Upper lobe of left lung (tissue), 6 donors: ENCODE results near the gene GATAD2A. TPM values are rescaled to one million over a fixed set of nuclear protein-coding genes. Genes with fewer than 3 reads are reported as not detected.
"Not testable (repeated sequence)": the region's sequence is repeated elsewhere in the genome, so short reads cannot be mapped to it uniquely, and the experiment has no call there.

ENCODE experiments used
- ATAC-seq, 2 donors: fragments of 200-7000 bp; cut with Tn5 transposase; one replicate each; pipeline ENCODE4 v1.9.1; 2022; ENCODE audit warnings: mild to moderate bottlenecking in 2 of 2, moderate library complexity in 2 of 2; ENCODE audit not compliant: low FRiP score in 2 of 2
- DNase-seq, 2 donors: peaks; one replicate each; pipeline ENCODE4 v3.0.0-alpha.2; 2019 to 2020
- H3K27ac ChIP-seq, 4 donors: fragments of 200-600 bp; sonication (generic); one replicate each; pipeline ENCODE4 v1.5.1; 2016 to 2019
- H3K27me3 ChIP-seq, 4 donors: fragments of 200-600 bp; sonication (generic); one replicate each; pipeline ENCODE4 v1.5.1; 2017 to 2019
- H3K36me3 ChIP-seq, 4 donors: fragments of 200-600 bp; sonication (generic); one replicate each; pipeline ENCODE4 v1.5.1; 2016 to 2019
- H3K4me1 ChIP-seq, 4 donors: fragments of 200-600 bp; sonication (generic); one replicate each; pipeline ENCODE4 v1.5.1; 2018 to 2019
- H3K4me3 ChIP-seq, 4 donors: fragments of 200-600 bp; sonication (generic); one replicate each; pipeline ENCODE4 v1.5.1; 2017 to 2019; ENCODE audit warnings: mild to moderate bottlenecking in 2 of 4, moderate library complexity in 1 of 4
- H3K9me3 ChIP-seq, 4 donors: fragments of 200-600 bp; sonication (generic); one replicate each; pipeline ENCODE4 v1.5.1; 2018 to 2019
- EP300 ChIP-seq, 4 donors: sonication (generic); formaldehyde crosslinking; IDR thresholded peaks; one replicate each; pipeline ENCODE4 v1.5.1; 2017; ENCODE audit warnings: antibody characterized with exemption in 4 of 4, control low read depth in 2 of 4
- POLR2A ChIP-seq, 4 donors: fragments of 450-650 bp; IDR thresholded peaks; one replicate each; pipeline ENCODE4 v1.5.1; 2016 to 2017; ENCODE audit warnings: antibody characterized with exemption in 4 of 4, mild to moderate bottlenecking in 2 of 4
- POLR2AphosphoS5 ChIP-seq, 2 donors: sonication (generic); formaldehyde crosslinking; IDR thresholded peaks; one replicate each; pipeline ENCODE4 v1.5.1; 2017; ENCODE audit warnings: antibody characterized with exemption in 2 of 2
- WGBS, 2 donors: methylation state at CpG; one replicate each; pipeline ENCODE4 v1.1.5; 2017 to 2018; 5-methylcytosine and 5-hydroxymethylcytosine counted together
- total RNA-seq, 6 donors: library from RNA; depleted of rRNA in 4 of 6; stranded (reverse); fragments of >200 nt in 4 of 6; gene quantifications; one replicate each; pipeline versions ENCODE4 v1.1.0 to v1.2.1, GENCODE V29; 2016 to 2021
- TF ChIP-seq, protein P1 (sequence below), 6 experiments: fragments of 450-650 bp in 4 of 6; fragments of 200-600 bp in 2 of 6; sonication (generic) in 2 of 6; IDR thresholded peaks; one replicate each; pipeline ENCODE4 v1.5.1; 2016 to 2019; ENCODE audit warnings: antibody characterized with exemption in 6 of 6
- donor health status: DM: no; HTN: no; CAD: no; lungs with moderate emphysema.
- donor health status: DM: no; HTN: yes; CAD: no; lungs with severe emphysema.

Gene GATAD2A
- total RNA-seq, 6 donors from 2014 or later, result 60.8 to 182 (median 88.0) TPM

DNA sequence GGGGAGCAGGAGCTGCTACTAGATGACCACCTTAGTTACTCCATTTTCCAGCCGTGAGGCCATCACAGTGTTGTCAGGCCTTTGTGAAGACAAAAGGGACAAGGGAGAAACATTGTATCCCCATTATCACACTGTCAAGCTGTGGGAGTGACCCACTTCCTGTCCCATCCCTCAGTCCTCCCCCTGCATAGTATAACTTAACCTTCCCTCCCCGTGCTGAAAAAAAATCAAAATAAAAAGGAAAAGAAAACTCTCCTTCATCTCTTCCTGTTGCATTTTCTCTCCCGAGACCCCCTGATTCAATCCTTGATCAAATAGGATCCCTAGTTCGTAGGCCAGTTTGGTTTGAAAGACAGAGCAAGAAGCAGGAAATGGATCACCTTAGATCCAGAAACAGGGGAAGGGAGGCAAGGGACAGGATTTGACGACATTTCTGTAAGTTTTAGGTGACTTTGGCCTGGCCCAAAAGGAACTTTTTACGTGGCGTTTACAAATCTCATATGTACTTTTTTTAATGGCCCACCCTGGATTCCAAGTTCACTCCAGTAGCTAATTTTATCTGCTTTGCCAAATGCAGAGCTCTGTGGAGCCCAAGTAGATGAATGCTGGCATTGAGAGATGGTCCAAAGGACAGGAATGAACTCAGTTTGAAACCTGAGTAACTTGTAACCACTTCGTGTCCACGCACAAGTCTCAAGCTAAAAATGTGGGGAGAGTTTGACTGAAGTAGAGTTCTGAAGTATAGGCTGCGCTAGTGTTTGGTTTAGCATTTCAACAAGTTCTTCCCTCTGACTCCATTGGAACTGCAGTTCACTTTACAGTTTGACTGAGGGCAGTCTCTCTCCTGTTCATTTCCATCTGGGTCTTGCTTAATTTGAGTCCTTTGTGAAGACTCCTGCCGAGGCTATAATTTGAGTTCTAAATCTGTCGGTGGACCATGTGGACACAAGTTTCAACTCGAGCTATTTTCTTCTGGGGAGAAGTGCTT lies 16.6 kb upstream of the GATAD2A start:
- peak overlapping the region; percentile 59 to 96 (median 92) for H3K27ac ChIP-seq
- H3K4me1 ChIP-seq, result peaks cover 77 to 82% (median 79%) of the 10 kb centered on the region in 4 donors
- H3K4me3 ChIP-seq, result peak overlapping the region in 1 of 4 donors; percentile 0
- DNase-seq (no peak), ATAC-seq (no peak)
- no peaks in the 10 kb centered on the region for H3K27me3 ChIP-seq
- TF ChIP-seq EP300 (IDR thresholded peaks at IDR 0.05) (no peak), POLR2AphosphoS5 (IDR thresholded peaks at IDR 0.05) (no peak)
- 42 to 46% methylated on average over 13 of the region's 13 CpGs for WGBS, 2 donors
- no peaks in the 10 kb centered on the region for H3K9me3 ChIP-seq
- no peaks in the 10 kb centered on the region for H3K36me3 ChIP-seq

DNA sequence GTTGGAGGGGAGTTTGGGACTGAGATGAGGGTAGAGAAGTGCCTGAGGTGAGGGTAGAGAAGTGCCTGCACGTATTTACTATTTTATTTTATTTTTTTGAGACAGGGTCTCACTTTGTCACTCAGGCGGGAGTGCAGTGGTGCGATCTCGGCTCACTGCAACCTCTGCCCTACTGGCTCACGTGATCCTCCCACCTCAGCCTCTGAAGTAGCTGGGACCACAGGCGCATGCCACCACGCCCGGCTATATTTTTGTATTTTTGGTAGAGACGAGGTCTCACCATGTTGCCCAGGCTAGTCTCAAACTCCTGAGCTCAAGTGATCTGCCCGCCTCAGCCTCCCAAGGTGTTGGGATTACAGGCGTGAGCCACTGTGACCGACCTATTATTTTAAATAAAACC lies 15.8 kb upstream of the GATAD2A start:
- ATAC-seq, H3K36me3 ChIP-seq, DNase-seq, H3K9me3 ChIP-seq, H3K27me3 ChIP-seq, H3K4me3 ChIP-seq: not testable (repeated sequence)
- Histone ChIP-seq H3K27ac (peak overlapping the region; percentile 59 to 96 (median 92)), H3K4me1 (peaks cover 77 to 84% (median 79%) of the 10 kb centered on the region in 4 donors)
- 88 to 90% methylated on average over 12 of the region's 12 CpGs for WGBS, 2 donors

DNA sequence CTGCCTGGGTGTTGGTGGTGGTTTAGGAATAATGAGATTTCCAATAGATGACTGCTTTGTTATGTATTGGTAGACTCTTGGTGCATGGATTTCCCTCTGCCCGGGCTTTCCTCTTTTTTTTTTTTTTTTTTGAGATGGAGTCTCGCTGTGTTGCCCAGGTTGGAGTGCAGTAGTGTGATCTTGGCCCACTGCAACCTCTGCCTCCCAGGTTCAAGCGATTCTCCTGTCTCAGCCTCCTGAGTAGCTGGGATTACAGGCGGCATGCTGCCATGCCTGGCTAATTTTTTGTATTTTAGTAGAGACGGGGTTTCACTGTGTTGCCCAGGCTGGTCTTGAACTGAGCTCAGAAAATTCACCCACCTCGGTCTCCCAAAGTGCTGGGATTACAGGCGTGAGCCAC lies 11.1 kb upstream of the GATAD2A start:
- H3K4me3 ChIP-seq, H3K9me3 ChIP-seq, H3K36me3 ChIP-seq, H3K27me3 ChIP-seq, ATAC-seq, DNase-seq: not testable (repeated sequence)
- WGBS, 2 donors, result 82 to 89% methylated on average over 7 of the region's 7 CpGs
- Histone ChIP-seq H3K27ac (peak overlapping the region; percentile 6 to 72 (median 38)), H3K4me1 (peaks cover 51 to 75% (median 55%) of the 10 kb centered on the region in 4 donors)

DNA sequence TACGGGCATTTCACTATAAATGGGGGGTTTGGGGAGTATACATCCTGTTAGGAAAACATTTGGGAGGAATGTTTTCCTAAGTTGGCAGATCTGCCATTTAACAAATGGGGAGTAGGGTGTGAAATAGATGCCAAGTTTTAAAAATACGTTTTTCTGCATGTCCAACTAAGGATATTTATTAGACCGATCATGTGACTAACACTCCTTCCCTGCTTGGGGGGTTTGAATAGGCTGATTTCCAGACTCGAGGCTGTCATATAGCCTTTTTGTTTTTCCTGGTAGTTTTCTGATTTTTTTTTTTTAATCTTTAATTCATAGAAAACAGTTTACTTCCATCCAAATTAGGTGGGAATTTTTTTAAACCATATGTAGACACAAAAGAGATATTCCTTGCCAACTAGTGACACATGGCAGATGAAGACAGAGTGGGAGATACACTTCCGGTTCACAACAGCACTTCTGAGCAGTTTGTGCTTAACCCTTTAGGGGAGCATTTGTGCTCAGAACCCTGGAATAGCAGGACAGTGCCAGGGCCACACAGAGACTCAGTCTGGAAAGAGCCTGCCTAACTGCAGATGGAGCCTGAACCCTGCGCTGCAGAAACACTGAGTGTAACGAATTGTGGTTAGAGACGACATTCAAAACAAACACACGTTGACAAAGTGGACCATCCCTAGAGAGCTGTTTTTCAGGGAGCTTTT lies 5.6 kb upstream of the GATAD2A start:
- Histone ChIP-seq H3K4me1 (peaks cover 34 to 58% (median 37%) of the 10 kb centered on the region in 4 donors), H3K36me3 (no peaks in the 10 kb centered on the region), H3K27me3 (no peaks in the 10 kb centered on the region), H3K9me3 (no peaks in the 10 kb centered on the region), H3K27ac (peak overlapping the region in 1 of 4 donors; percentile 7), H3K4me3 (no peak overlapping the region)
- TF ChIP-seq, protein P1, sequence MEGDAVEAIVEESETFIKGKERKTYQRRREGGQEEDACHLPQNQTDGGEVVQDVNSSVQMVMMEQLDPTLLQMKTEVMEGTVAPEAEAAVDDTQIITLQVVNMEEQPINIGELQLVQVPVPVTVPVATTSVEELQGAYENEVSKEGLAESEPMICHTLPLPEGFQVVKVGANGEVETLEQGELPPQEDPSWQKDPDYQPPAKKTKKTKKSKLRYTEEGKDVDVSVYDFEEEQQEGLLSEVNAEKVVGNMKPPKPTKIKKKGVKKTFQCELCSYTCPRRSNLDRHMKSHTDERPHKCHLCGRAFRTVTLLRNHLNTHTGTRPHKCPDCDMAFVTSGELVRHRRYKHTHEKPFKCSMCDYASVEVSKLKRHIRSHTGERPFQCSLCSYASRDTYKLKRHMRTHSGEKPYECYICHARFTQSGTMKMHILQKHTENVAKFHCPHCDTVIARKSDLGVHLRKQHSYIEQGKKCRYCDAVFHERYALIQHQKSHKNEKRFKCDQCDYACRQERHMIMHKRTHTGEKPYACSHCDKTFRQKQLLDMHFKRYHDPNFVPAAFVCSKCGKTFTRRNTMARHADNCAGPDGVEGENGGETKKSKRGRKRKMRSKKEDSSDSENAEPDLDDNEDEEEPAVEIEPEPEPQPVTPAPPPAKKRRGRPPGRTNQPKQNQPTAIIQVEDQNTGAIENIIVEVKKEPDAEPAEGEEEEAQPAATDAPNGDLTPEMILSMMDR (IDR thresholded peaks at IDR 0.05), result no peak
- TF ChIP-seq POLR2A (IDR thresholded peaks at IDR 0.05) (no peak), EP300 (IDR thresholded peaks at IDR 0.05) (no peak)
- ATAC-seq (peak in 1 of 2 donors; percentile 30), DNase-seq (no peak)
- 40 to 43% methylated on average over 9 of the region's 9 CpGs for WGBS, 2 donors

DNA sequence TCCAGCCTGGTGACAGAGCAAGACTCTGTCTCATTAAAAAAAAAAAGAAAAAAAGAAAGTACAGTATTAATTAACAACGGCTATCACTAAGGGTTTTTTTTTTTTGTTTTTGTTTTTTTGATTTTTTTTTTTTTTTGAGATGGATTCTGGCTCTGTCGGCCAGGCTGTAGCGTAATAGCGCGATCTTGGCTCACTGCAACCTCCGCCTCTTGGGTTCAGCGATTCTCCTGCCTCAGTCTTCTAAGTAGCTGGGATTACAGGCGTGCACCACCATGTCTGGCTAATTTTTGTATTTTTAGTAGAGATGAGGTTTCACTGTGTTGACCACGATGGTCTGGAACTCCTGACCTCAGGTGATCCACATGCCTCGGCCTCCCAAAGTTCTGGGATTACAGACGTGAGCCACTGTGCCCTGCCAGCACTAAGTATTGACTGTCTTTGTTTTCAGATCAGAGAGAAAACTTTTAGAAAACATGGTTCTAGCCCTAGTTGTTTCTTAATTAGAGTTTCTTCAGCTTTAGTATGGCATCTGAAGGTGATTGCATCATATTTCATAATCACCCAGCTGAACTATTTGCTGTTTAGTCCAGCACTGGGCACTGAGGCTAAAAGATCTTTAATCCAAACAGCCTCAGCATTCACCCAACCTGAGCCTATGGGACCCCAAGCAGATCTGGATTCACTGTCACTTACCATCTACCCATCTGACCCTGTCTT lies 2.7 kb upstream of the GATAD2A start:
- Histone ChIP-seq H3K27ac (peak overlapping the region; percentile 46 to 71 (median 70)), H3K4me3 (no peak overlapping the region), H3K27me3 (no peaks in the 10 kb centered on the region), H3K36me3 (no peaks in the 10 kb centered on the region), H3K9me3 (no peaks in the 10 kb centered on the region), H3K4me1 (peaks cover 42 to 62% (median 43%) of the 10 kb centered on the region in 4 donors)
- ATAC-seq (no peak), DNase-seq (no peak)
- TF ChIP-seq POLR2AphosphoS5 (IDR thresholded peaks at IDR 0.05) (no peak), POLR2A (IDR thresholded peaks at IDR 0.05) (no peak), EP300 (IDR thresholded peaks at IDR 0.05) (no peak)
- TF ChIP-seq, protein P1 (IDR thresholded peaks at IDR 0.05), result no peak
- 79 to 83% methylated on average over 11 of the region's 11 CpGs for WGBS, 2 donors
